HG03457 (cell line): ENCODE measurements around the gene CLDN6.
A peak's percentile ranks its signal among the peaks of the same experiment; 100 is the strongest.

Experiments
- ATAC-seq: cut with Tn5 transposase; IDR thresholded peaks from one replicate; pipeline ENCODE4 v1.9.1; 2021; ENCODE audit warnings: moderate number of reproducible peaks; ENCODE audit not compliant: unreplicated experiment

CLDN6 gene

GRCh38 chr16:3028716-3029319 lies 10.8 kb upstream of the CLDN6 start:
- ATAC-seq = no peak

GRCh38 chr16:3027983-3028715 lies 10.2 kb upstream of the CLDN6 start:
- no peak for ATAC-seq

- ATAC-seq = no peak
Observed at GRCh38 chr16:3027489-3027795, 9.5 kb upstream of the CLDN6 start.

GRCh38 chr16:3026609-3027488 lies 8.9 kb upstream of the CLDN6 start:
- no peak for ATAC-seq

GRCh38 chr16:3026003-3026378 lies 8.0 kb upstream of the CLDN6 start:
- ATAC-seq = no peak

- no peak for ATAC-seq
Observed at GRCh38 chr16:3025032-3026002, 7.3 kb upstream of the CLDN6 start.

GRCh38 chr16:3023669-3024478 lies 5.9 kb upstream of the CLDN6 start, which contains the start of the genes HCFC1R1 and THOC6:
HCFC1R1 (minus strand) TSS chr16:3023942; CDS start chr16:3023941, 1 bp downstream.
THOC6 (plus strand) TSS chr16:3024035; CDS start chr16:3024327, 292 bp downstream.
- peak; percentile 62 for ATAC-seq

- no peak for ATAC-seq
Observed at GRCh38 chr16:3023415-3023668, 5.4 kb upstream of the CLDN6 start.

- no peak for ATAC-seq
Observed at GRCh38 chr16:3022684-3023414, 4.9 kb upstream of the CLDN6 start.

- ATAC-seq = no peak
Observed at GRCh38 chr16:3022208-3022683, 4.3 kb upstream of the CLDN6 start.

- peak; percentile 29 for ATAC-seq
Observed at GRCh38 chr16:3021449-3022207, 3.6 kb upstream of the CLDN6 start.

- ATAC-seq = no peak
Observed at GRCh38 chr16:3020604-3021448, 2.8 kb upstream of the CLDN6 start.

GRCh38 chr16:3020247-3020603 lies 2.2 kb upstream of the CLDN6 start, which contains the start of gene TNFRSF12A:
TNFRSF12A (plus strand) TSS chr16:3020368; CDS start chr16:3020398, 30 bp downstream.
- no peak for ATAC-seq

- ATAC-seq = no peak
Observed at GRCh38 chr16:3019594-3020246, 1.7 kb upstream of the CLDN6 start.

- ATAC-seq = no peak
Observed at GRCh38 chr16:3017344-3017743, 639 bp downstream of the CLDN6 start.

- no peak for ATAC-seq
Observed at GRCh38 chr16:3015865-3016521, 2.0 kb downstream of the CLDN6 start.

- no peak for ATAC-seq
Observed at GRCh38 chr16:3014971-3015370, 3.0 kb downstream of the CLDN6 start.
